Suprapubic skin (tissue), 4 donors: ENCODE data around the gene TMPRSS7. TPM values are rescaled to one million over a fixed set of nuclear protein-coding genes. Genes with fewer than 3 reads are reported as not detected.

ENCODE experiments used
- DNase-seq, 2 donors: peaks; one replicate each; pipeline ENCODE4 v3.0.0-alpha.2; 2019; ENCODE audit warnings: low spot score in 2 of 2
- H3K27ac ChIP-seq: fragments of 200-600 bp; sonication (generic); one replicate; pipeline ENCODE4 v1.5.1; 2019
- H3K27me3 ChIP-seq: fragments of 200-600 bp; sonication (generic); one replicate; pipeline ENCODE4 v1.5.1; 2019
- H3K36me3 ChIP-seq: fragments of 200-600 bp; sonication (generic); one replicate; pipeline ENCODE4 v1.5.1; 2019
- H3K4me1 ChIP-seq: fragments of 200-600 bp; sonication (generic); one replicate; pipeline ENCODE4 v1.5.1; 2019
- H3K4me3 ChIP-seq: fragments of 200-600 bp; sonication (generic); one replicate; pipeline ENCODE4 v1.5.1; 2019; ENCODE audit warnings: mild to moderate bottlenecking
- H3K9me3 ChIP-seq: fragments of 200-600 bp; sonication (generic); one replicate; pipeline ENCODE4 v1.5.1; 2019
- CTCF ChIP-seq, 2 donors: fragments of 200-600 bp in 1 of 2; fragments of 450-650 bp in 1 of 2; sonication (generic) in 1 of 2; IDR thresholded peaks; one replicate each; pipeline ENCODE4 v1.5.1; 2016 to 2019; ENCODE audit warnings: antibody characterized with exemption in 2 of 2, mild to moderate bottlenecking in 1 of 2, moderate library complexity in 1 of 2
- EP300 ChIP-seq: sonication (generic); formaldehyde crosslinking; IDR thresholded peaks from one replicate; pipeline ENCODE4 v1.6.1; 2017; ENCODE audit warnings: antibody characterized with exemption
- POLR2A ChIP-seq, 2 donors: fragments of 450-650 bp; IDR thresholded peaks; one replicate each; pipeline ENCODE4 v1.6.1; 2017; ENCODE audit warnings: antibody characterized with exemption in 2 of 2, mild to moderate bottlenecking in 2 of 2, moderate library complexity in 2 of 2
- POLR2AphosphoS5 ChIP-seq, 3 donors: sonication (generic); formaldehyde crosslinking; IDR thresholded peaks; one replicate each; pipeline ENCODE4 v1.6.1; 2017; ENCODE audit warnings: antibody characterized with exemption in 3 of 3
- WGBS: methylation state at CpG from one replicate; pipeline ENCODE4 v1.1.5; 2018; 5-methylcytosine and 5-hydroxymethylcytosine counted together
- total RNA-seq, 4 donors: library from RNA; depleted of rRNA; stranded (reverse); fragments of >200 nt; gene quantifications; one replicate each; pipeline ENCODE4 v1.1.0, GENCODE V29; 2016

Gene TMPRSS7
- total RNA-seq, 4 donors from 2014 or later = 0.40 to 1.0 (median 0.49) TPM; not detected in 1

GRCh38 chr3:112007633-112008032, 26.9 kb upstream of the TMPRSS7 start:
- Histone ChIP-seq H3K4me3 (no peak overlapping the region), H3K36me3 (no peaks in the 10 kb centered on the region), H3K4me1 (no peaks in the 10 kb centered on the region), H3K9me3 (no peaks in the 10 kb centered on the region), H3K27me3 (no peaks in the 10 kb centered on the region), H3K27ac (no peak overlapping the region)
- TF ChIP-seq POLR2A (IDR thresholded peaks at IDR 0.05) = no peak
- no peak for TF ChIP-seq POLR2AphosphoS5 (IDR thresholded peaks at IDR 0.05)
- TF ChIP-seq CTCF (IDR thresholded peaks at IDR 0.05) = no peak
- TF ChIP-seq EP300 = no peak
- no peak for DNase-seq
- WGBS = 9% methylated on average over 1 of the region's 1 CpG

GRCh38 chr3:112009670-112010069, 24.9 kb upstream of the TMPRSS7 start:
- Histone ChIP-seq H3K4me1 (peaks cover 6% of the 10 kb centered on the region), H3K27ac (no peak overlapping the region), H3K4me3 (no peak overlapping the region), H3K9me3 (no peaks in the 10 kb centered on the region), H3K36me3 (no peaks in the 10 kb centered on the region), H3K27me3 (no peaks in the 10 kb centered on the region)
- DNase-seq = no peak
- 90% methylated on average over 2 of the region's 2 CpGs for WGBS
- no peak for TF ChIP-seq POLR2AphosphoS5 (IDR thresholded peaks at IDR 0.05)

GRCh38 chr3:112010636-112011035, 23.9 kb upstream of the TMPRSS7 start:
- no peaks in the 10 kb centered on the region for H3K36me3 ChIP-seq
- 79% methylated on average over 3 of the region's 3 CpGs for WGBS
- TF ChIP-seq CTCF (IDR thresholded peaks at IDR 0.05) = no peak
- no peak for TF ChIP-seq EP300
- no peak for TF ChIP-seq POLR2AphosphoS5 (IDR thresholded peaks at IDR 0.05)
- no peak for TF ChIP-seq POLR2A (IDR thresholded peaks at IDR 0.05)
- H3K4me3 ChIP-seq = no peak overlapping the region
- no peak for DNase-seq
- H3K27me3 ChIP-seq = no peaks in the 10 kb centered on the region
- no peak overlapping the region for H3K27ac ChIP-seq
- H3K9me3 ChIP-seq = no peaks in the 10 kb centered on the region
- peaks cover 6% of the 10 kb centered on the region for H3K4me1 ChIP-seq

- H3K36me3 ChIP-seq = no peaks in the 10 kb centered on the region
- no peaks in the 10 kb centered on the region for H3K27me3 ChIP-seq
- H3K27ac ChIP-seq = no peak overlapping the region
- peaks cover 6% of the 10 kb centered on the region for H3K4me1 ChIP-seq
- DNase-seq = no peak
- no peak overlapping the region for H3K4me3 ChIP-seq
- 90% methylated on average over 6 of the region's 6 CpGs for WGBS
- H3K9me3 ChIP-seq = no peaks in the 10 kb centered on the region
- TF ChIP-seq POLR2AphosphoS5 (IDR thresholded peaks at IDR 0.05) (no peak), EP300 (no peak), POLR2A (IDR thresholded peaks at IDR 0.05) (no peak), CTCF (IDR thresholded peaks at IDR 0.05) (no peak)
Measured at GRCh38 chr3:112011376-112011940, 23.1 kb upstream of the TMPRSS7 start.

GRCh38 chr3:112012205-112012992, 22.1 kb upstream of the TMPRSS7 start:
- no peak for DNase-seq
- H3K27me3 ChIP-seq = no peaks in the 10 kb centered on the region
- 65% methylated on average over 6 of the region's 6 CpGs for WGBS
- H3K27ac ChIP-seq = no peak overlapping the region
- no peak overlapping the region for H3K4me3 ChIP-seq
- no peaks in the 10 kb centered on the region for H3K36me3 ChIP-seq
- H3K9me3 ChIP-seq = no peaks in the 10 kb centered on the region
- H3K4me1 ChIP-seq = peaks cover 6% of the 10 kb centered on the region
- no peak for TF ChIP-seq CTCF (IDR thresholded peaks at IDR 0.05)
- no peak for TF ChIP-seq POLR2AphosphoS5 (IDR thresholded peaks at IDR 0.05)
- no peak for TF ChIP-seq POLR2A (IDR thresholded peaks at IDR 0.05)
- TF ChIP-seq EP300 = no peak
